H1 (cell line): ENCODE results near the gene TOP3A. TPM values are rescaled to one million over a fixed set of nuclear protein-coding genes. Genes with fewer than 3 reads are reported as not detected.

Experiments used
- CTCF ChIA-PET: fragments of 300-600 bp; sonication (Branson Sonifier 250); formaldehyde crosslinking; loops from one replicate; lab custom pipeline; 2021; ENCODE audit not compliant: partially characterized antibody; lab: Charles Lee
- POLR2A ChIA-PET: fragments of 300-600 bp; sonication (Branson Sonifier 250); formaldehyde crosslinking; loops from one replicate; lab custom pipeline; 2021; ENCODE audit warnings: inconsistent platforms; ENCODE audit not compliant: partially characterized antibody; lab: Charles Lee
- DNase-seq, 2 experiments: peaks; one replicate each; pipeline versions ENCODE4 v3.0.0 to v3.0.0-alpha.2; 2010 to 2022; ENCODE audit warnings: low spot score in 2 of 2, low read depth in 1 of 2, mixed read lengths in 1 of 2
- FAIRE-seq: peaks from 2 replicates; lab custom pipeline; 2011; peaks lifted over from hg19 to GRCh38; lab: Jason Lieb, UNC
- H2AFZ ChIP-seq: 2 replicates; pipeline ENCODE4 v1.8.1; 2012; ENCODE audit warnings: low read length, inconsistent platforms
- H2AK5ac ChIP-seq: 2 replicates; pipeline ENCODE4 v1.6.1; 2013; ENCODE audit warnings: low read depth, low read length
- H2BK120ac ChIP-seq: replicated peaks from 2 replicates; pipeline ENCODE3; 2013; ENCODE audit warnings: low read depth, low read length, inconsistent platforms
- H2BK12ac ChIP-seq: 2 replicates; pipeline ENCODE4 v1.6.1; 2013; ENCODE audit warnings: low read depth, low read length
- H2BK15ac ChIP-seq: 2 replicates; pipeline ENCODE4 v1.6.1; 2013; ENCODE audit warnings: low read length
- H2BK20ac ChIP-seq: 2 replicates; pipeline ENCODE4 v1.6.1; 2013; ENCODE audit warnings: low read length
- H2BK5ac ChIP-seq: 2 replicates; pipeline ENCODE4 v1.6.1; 2013; ENCODE audit warnings: low read depth, low read length
- H3K14ac ChIP-seq: 2 replicates; pipeline ENCODE4 v1.6.1; 2013; ENCODE audit warnings: inconsistent platforms; ENCODE audit not compliant: insufficient read length
- H3K18ac ChIP-seq: 2 replicates; pipeline ENCODE4 v1.6.1; 2013; ENCODE audit warnings: low read length; ENCODE audit errors: extremely low read depth
- H3K23ac ChIP-seq: 2 replicates; pipeline ENCODE4 v1.6.1; 2013; ENCODE audit warnings: inconsistent platforms; ENCODE audit not compliant: insufficient read length
- H3K23me2 ChIP-seq: 2 replicates; pipeline ENCODE4 v1.6.1; 2013; ENCODE audit warnings: low read depth, low read length
- H3K27ac ChIP-seq: 2 replicates; pipeline ENCODE4 v1.6.1; 2011; ENCODE audit warnings: low read depth, low read length, inconsistent platforms
- H3K27me3 ChIP-seq, 4 experiments: replicated peaks in 1 of 4; 1 replicate in 1 of 4; 2 replicates in 3 of 4; pipeline versions ENCODE4 v1.6.1 to v1.8.1; 2011 to 2013; ENCODE audit warnings: low read length in 3 of 4, mild to moderate bottlenecking in 3 of 4, inconsistent platforms in 2 of 4, mixed read lengths in 2 of 4, moderate library complexity in 1 of 4; ENCODE audit not compliant: control insufficient read depth in 3 of 4, insufficient read depth in 3 of 4; ENCODE audit errors: extremely low read depth in 1 of 4
- H3K36me3 ChIP-seq, 4 experiments: 2 replicates each; pipeline versions ENCODE4 v1.6.1 to v1.8.1; 2011 to 2013; ENCODE audit warnings: mild to moderate bottlenecking in 4 of 4, low read length in 3 of 4, moderate library complexity in 2 of 4, control low read depth in 1 of 4, inconsistent platforms in 1 of 4; ENCODE audit not compliant: insufficient read depth in 4 of 4, control insufficient read depth in 2 of 4
- H3K4ac ChIP-seq: replicated peaks from 2 replicates; pipeline ENCODE3; 2013; ENCODE audit warnings: low read length, low read depth, mixed read lengths, inconsistent platforms; ENCODE audit not compliant: insufficient read length
- H3K4me1 ChIP-seq, 4 experiments: replicated peaks in 1 of 4; 1 replicate in 1 of 4; 2 replicates in 3 of 4; pipeline versions ENCODE4 v1.6.1 to v1.8.1; 2011 to 2013; ENCODE audit warnings: low read length in 3 of 4, inconsistent platforms in 2 of 4, mixed read lengths in 1 of 4; ENCODE audit not compliant: insufficient read depth in 4 of 4, control insufficient read depth in 3 of 4
- H3K4me2 ChIP-seq, 2 experiments: 2 replicates each; pipeline versions ENCODE4 v1.6.1 to v1.8.1; 2011 to 2013; ENCODE audit warnings: low read depth in 2 of 2, low read length in 2 of 2, control low read depth in 1 of 2, inconsistent platforms in 1 of 2, mild to moderate bottlenecking in 1 of 2; ENCODE audit not compliant: insufficient read depth in 1 of 2
- H3K4me3 ChIP-seq, 4 experiments: fragments of 200-600, 300-600 bp in 1 of 4; sonication (generic), shearing (Covaris generic), sonication (Bioruptor Twin) in 1 of 4; 2 replicates each; pipeline versions ENCODE4 v1.5.1 to v1.8.1; 2011 to 2016; ENCODE audit warnings: low read length in 4 of 4, low read depth in 3 of 4, control low read depth in 2 of 4, inconsistent platforms in 2 of 4, mild to moderate bottlenecking in 2 of 4, mixed read lengths in 1 of 4, moderate library complexity in 1 of 4; ENCODE audit not compliant: insufficient read depth in 2 of 4; ENCODE audit errors: extremely low read depth in 1 of 4
- H3K56ac ChIP-seq: replicated peaks from 2 replicates; pipeline ENCODE3; 2013; ENCODE audit warnings: low read depth, mild to moderate bottlenecking, mixed read lengths, low read length, inconsistent platforms; ENCODE audit not compliant: insufficient read length
- H3K79me1 ChIP-seq: 2 replicates; pipeline ENCODE4 v1.6.1; 2013; ENCODE audit warnings: low read depth, low read length, control low read depth
- H3K79me2 ChIP-seq, 2 experiments: 2 replicates each; pipeline versions ENCODE4 v1.6.1 to v1.8.1; 2012 to 2013; ENCODE audit warnings: low read length in 2 of 2, mild to moderate bottlenecking in 2 of 2, inconsistent platforms in 1 of 2; ENCODE audit not compliant: insufficient read depth in 2 of 2, control insufficient read depth in 1 of 2
- H3K9ac ChIP-seq, 4 experiments: replicated peaks in 1 of 4; 1 replicate in 1 of 4; 2 replicates in 3 of 4; pipeline versions ENCODE4 v1.6.1 to v1.8.1; 2011 to 2013; ENCODE audit warnings: low read depth in 3 of 4, low read length in 3 of 4, control low read depth in 2 of 4, mild to moderate bottlenecking in 2 of 4, moderate library complexity in 2 of 4, inconsistent platforms in 1 of 4; ENCODE audit errors: extremely low read depth in 1 of 4
- H3K9me3 ChIP-seq, 2 experiments: 2 replicates each; pipeline versions ENCODE4 v1.6.1 to v1.8.1; 2012 to 2013; ENCODE audit warnings: mild to moderate bottlenecking in 2 of 2, moderate library complexity in 2 of 2, control low read depth in 1 of 2, inconsistent platforms in 1 of 2, low read depth in 1 of 2, low read length in 1 of 2, mixed read lengths in 1 of 2; ENCODE audit not compliant: insufficient read depth in 2 of 2
- H4K20me1 ChIP-seq, 2 experiments: replicated peaks in 1 of 2; 2 replicates each; pipeline versions ENCODE3 to v1.8.1; 2011 to 2013; ENCODE audit warnings: inconsistent platforms in 2 of 2, low read length in 2 of 2, mild to moderate bottlenecking in 1 of 2; ENCODE audit not compliant: insufficient read depth in 2 of 2, control insufficient read depth in 1 of 2
- H4K5ac ChIP-seq: 2 replicates; pipeline ENCODE4 v1.6.1; 2013; ENCODE audit warnings: low read length, low read depth, mixed read lengths, inconsistent platforms; ENCODE audit not compliant: insufficient read length
- H4K8ac ChIP-seq: 2 replicates; pipeline ENCODE4 v1.8.0; 2013; ENCODE audit warnings: mild to moderate bottlenecking, moderate library complexity, low read length, inconsistent platforms; ENCODE audit not compliant: insufficient read depth; ENCODE audit errors: extremely low read depth
- H4K91ac ChIP-seq: replicated peaks from 2 replicates; pipeline ENCODE3; 2013; ENCODE audit warnings: low read length, mixed read lengths, inconsistent platforms; ENCODE audit not compliant: insufficient read length
- GTF2F1 ChIP-seq: IDR thresholded peaks from 2 replicates; pipeline ENCODE4 v1.6.1; 2012; ENCODE audit warnings: low read depth, low read length, improper control_type of control experiment, borderline replicate concordance
- HDAC2 ChIP-seq, 2 experiments: fragments of 300-600 bp in 1 of 2; sonication (generic) in 1 of 2; IDR thresholded peaks; 2 replicates each; pipeline ENCODE4 v1.6.1; 2011 to 2012; ENCODE audit warnings: low read depth in 2 of 2, low read length in 2 of 2, mild to moderate bottlenecking in 2 of 2, moderate library complexity in 2 of 2, borderline replicate concordance in 1 of 2, inconsistent platforms in 1 of 2
- HDAC6 ChIP-seq: IDR thresholded peaks from one replicate; pipeline ENCODE4 v1.7.1; 2012; ENCODE audit warnings: low read depth, mild to moderate bottlenecking, inconsistent platforms, low read length, moderate library complexity
- KDM5A ChIP-seq: fragments of 200-600 bp; IDR thresholded peaks from 2 replicates; pipeline ENCODE4 v1.7.1; 2012; ENCODE audit warnings: mild to moderate bottlenecking, low read length, inconsistent platforms, mixed read lengths
- NANOG ChIP-seq: IDR thresholded peaks from 2 replicates; pipeline ENCODE4 v1.6.1; 2011; ENCODE audit warnings: low read length, low read depth, mild to moderate bottlenecking, inconsistent platforms; ENCODE audit not compliant: insufficient read depth, poor library complexity, severe bottlenecking
- PHF8 ChIP-seq: fragments of 200-600 bp; sonication (generic); conservative IDR thresholded peaks from 2 replicates; pipeline ENCODE4 v1.7.1; 2012; ENCODE audit warnings: low read depth, mild to moderate bottlenecking, inconsistent platforms, low read length, moderate library complexity
- SAP30 ChIP-seq: fragments of 300-600 bp; sonication (generic); IDR thresholded peaks from 2 replicates; pipeline ENCODE4 v1.7.1; 2012; ENCODE audit warnings: low read length, moderate library complexity, mild to moderate bottlenecking, inconsistent platforms; ENCODE audit not compliant: insufficient read depth, insufficient replicate concordance
- TAF1 ChIP-seq: IDR thresholded peaks from 2 replicates; pipeline ENCODE4 v1.6.1; 2011; ENCODE audit warnings: mild to moderate bottlenecking, low read depth, low read length
- TBP ChIP-seq: IDR thresholded peaks from 2 replicates; pipeline ENCODE4 v1.6.1; 2011; ENCODE audit warnings: low read depth, low read length, improper control_type of control experiment
- TCF12 ChIP-seq: IDR thresholded peaks from 2 replicates; pipeline ENCODE4 v1.6.1; 2011; ENCODE audit warnings: low read depth, mild to moderate bottlenecking, low read length
- TEAD4 ChIP-seq: IDR thresholded peaks from 2 replicates; pipeline ENCODE4 v1.6.1; 2012; ENCODE audit warnings: low read depth, low read length, inconsistent platforms, mixed read lengths
- USF2 ChIP-seq: IDR thresholded peaks from 2 replicates; pipeline ENCODE4 v1.6.1; 2011; ENCODE audit warnings: low read length, improper control_type of control experiment
- WGBS, 2 experiments: shearing (Covaris generic) in 1 of 2; methylation state at CpG; one replicate each; pipeline versions ENCODE4 v1.1.6 to v1.1.7; 2013 to 2015; ENCODE audit warnings: low lambda C conversion rate in 2 of 2, mixed read lengths in 2 of 2, inconsistent platforms in 1 of 2, low coverage in 1 of 2, missing lambda C conversion rate in 1 of 2; ENCODE audit not compliant: insufficient replicate concordance in 2 of 2, insufficient coverage in 1 of 2, insufficient read length in 1 of 2; ENCODE audit errors: extremely low coverage in 1 of 2, missing lambda C conversion rate in 1 of 2; 5-methylcytosine and 5-hydroxymethylcytosine counted together
- polyA plus RNA-seq, 7 experiments: library from polyadenylated mRNA; depleted of rRNA in 3 of 7; stranded (reverse) in 5 of 7; unstranded in 2 of 7; fragments of >200 nt in 5 of 7; fragments of 200-250 nt in 2 of 7; gene quantifications; 1 replicate in 5 of 7; 2 replicates in 1 of 7; 4 replicates in 1 of 7; pipeline versions ENCODE4 v1.2.1 to v1.2.3, GENCODE V29; 2011 to 2013; ENCODE audit warnings: missing spikeins in 2 of 7, mixed read lengths in 2 of 7
- total RNA-seq: library from RNA; stranded (reverse); fragmentation: NEBNext Ultra II Directional; extraction: Animal tissue kit (Norgen Biotek cat#: 25700); gene quantifications from 2 replicates; pipeline ENCODE4 v1.2.1, GENCODE V29; 2021

Gene TOP3A
- total and polyA plus RNA-seq, 2 of the 8 experiments (the other 6 are each of a cell fraction or from before 2014, with no cell fraction given): 23.4 to 54.3 TPM

- H3K23ac ChIP-seq: no peak overlapping the region
- H2BK120ac ChIP-seq: no peak overlapping the region
- H2AK5ac ChIP-seq: no peak overlapping the region
- no peak overlapping the region for H3K4me3 ChIP-seq
- peaks cover 43 to 68% (median 63%) of the 10 kb centered on the region in 4 experiments for H3K36me3 ChIP-seq
- H2BK12ac ChIP-seq: no peak overlapping the region
- no peak overlapping the region for H2BK15ac ChIP-seq
- H3K9ac ChIP-seq: no peak overlapping the region
- H3K27ac ChIP-seq: no peak overlapping the region
- no peak overlapping the region for H3K18ac ChIP-seq
- H3K4me1 ChIP-seq: peaks cover 0 to 16% (median 9%) of the 10 kb centered on the region in 4 experiments; a peak in 6 of 7 replicates
- H3K79me1 ChIP-seq: peaks cover 3% of the 10 kb centered on the region; the same call in 1 of the 2 replicates
- H3K9me3 ChIP-seq: no peaks in the 10 kb centered on the region
- H4K91ac ChIP-seq: no peak overlapping the region
- peaks cover 5% of the 10 kb centered on the region for H3K23me2 ChIP-seq
- no peak overlapping the region for H3K4me2 ChIP-seq
- POLR2A ChIA-PET: interaction anchor here (0.6 to 13.9 kb wide), 10 partner anchors 9 to 1892 kb away, joined by 3 to 171 read pairs (median 4); partner anchors contain the start of genes FLII and MIEF2
- FAIRE-seq (no peak), DNase-seq (no peak)
- H4K5ac ChIP-seq: no peak overlapping the region
- H3K79me2 ChIP-seq: no peaks in the 10 kb centered on the region
- CTCF ChIA-PET: interaction anchor here (1.0 to 3.6 kb wide), 5 partner anchors 9 to 70 kb away, joined by 3 to 19 read pairs (median 4); no protein-coding TSS in a partner anchor
- H3K4ac ChIP-seq: no peak overlapping the region
- TF ChIP-seq HDAC6 (no peak), KDM5A (no peak), TAF1 (no peak), HDAC2 (IDR thresholded peaks at IDR 0.05; ENCODE audit: borderline replicate concordance in 1 of 2, low read depth in 2 of 2, low read length in 2 of 2) (no peak), TBP (no peak), SAP30 (no peak), GTF2F1 (no peak), PHF8 (no peak), TEAD4 (no peak), TCF12 (no peak), NANOG (no peak), USF2 (no peak)
- no peak overlapping the region for H2BK5ac ChIP-seq
- no peaks in the 10 kb centered on the region for H3K27me3 ChIP-seq
- WGBS, 2 experiments: 87% methylated on average over 9 of the region's 9 CpGs; no CpG with 5 or more reads in 1 of the 2 experiments
- no peak overlapping the region for H4K8ac ChIP-seq
- no peak overlapping the region for H2AFZ ChIP-seq
- peaks cover 8 to 14% of the 10 kb centered on the region in 2 experiments for H4K20me1 ChIP-seq
- no peak overlapping the region for H3K56ac ChIP-seq
- H2BK20ac ChIP-seq: no peak overlapping the region
- H3K14ac ChIP-seq: no peak overlapping the region
Measured at GRCh38 chr17:18250259-18250658, 64.5 kb downstream of the TOP3A start.
